ENCODE measurements around the gene SRSF10. TPM values are rescaled to one million over a fixed set of nuclear protein-coding genes. Genes with fewer than 3 reads are reported as not detected.
A peak's percentile ranks its signal among the peaks of the same experiment; 100 is the strongest.

Gene SRSF10
- 10 to 100 TPM; 94.3 to 94.9 TPM for total RNA-seq

GRCh38 chr1:23979881-23980727 lies at the start of gene SRSF10:
SRSF10 (minus strand) TSS chr1:23980327; CDS start chr1:23980255, 72 bp downstream.
- no peaks in the 10 kb centered on the region for H3K27me3 ChIP-seq (replicated peaks; ENCODE audit: insufficient read depth)
- H3K4me1 ChIP-seq (replicated peaks): peaks cover 5% of the 10 kb centered on the region
- peak; percentile 95 for TF ChIP-seq POLR2A (IDR thresholded peaks at IDR 0.05)
- peak in 3 of 4 experiments; percentile 42 to 85 (median 71) for TF ChIP-seq CTCF (IDR thresholded peaks at IDR 0.05)
- peak; percentile 99 for TF ChIP-seq POLR2AphosphoS5 (IDR thresholded peaks at IDR 0.05)
- DNase-seq (ENCODE audit: low spot score): peak; percentile 98
- no peaks in the 10 kb centered on the region for H3K36me3 ChIP-seq
- intact Hi-C loops (cut with DNase I): loop anchor here (2.0 kb wide), 1 partner anchor 39 kb away; no protein-coding TSS in a partner anchor
- no peaks in the 10 kb centered on the region for H3K9me3 ChIP-seq
- under 1% methylated on average over 74 of the region's 84 CpGs for WGBS
- peak within 1 kb of the TSS; percentile 95 to 97 for H3K27ac ChIP-seq
- peak within 1 kb of the TSS; percentile 94 to 98 for H3K4me3 ChIP-seq

GRCh38 chr1:24027838-24028468 lies 47.8 kb upstream of the SRSF10 start:
- H3K9me3 ChIP-seq: no peaks in the 10 kb centered on the region
- DNase-seq (ENCODE audit: low spot score): no peak
- H3K27ac ChIP-seq: no peak overlapping the region
- WGBS: 78% methylated on average over 4 of the region's 4 CpGs
- no peak overlapping the region for H3K4me3 ChIP-seq
- intact Hi-C loops (cut with DNase I): loop anchor here (5.0 to 10.0 kb wide), 2 partner anchors 71 to 223 kb away; partner anchors contain the start of genes GALE and PNRC2
- H3K36me3 ChIP-seq: no peaks in the 10 kb centered on the region
- TF ChIP-seq CTCF (IDR thresholded peaks at IDR 0.05) (peak in 3 of 4 experiments; percentile 62 to 82 (median 75)), POLR2AphosphoS5 (IDR thresholded peaks at IDR 0.05) (peak; percentile 33), POLR2A (IDR thresholded peaks at IDR 0.05) (no peak)
- H3K27me3 ChIP-seq (replicated peaks; ENCODE audit: insufficient read depth): no peaks in the 10 kb centered on the region
- H3K4me1 ChIP-seq (replicated peaks): peaks cover under 1% of the 10 kb centered on the region

- intact Hi-C loops (cut with DNase I): loop anchor here (10.0 kb wide), 1 partner anchor 218 kb away; the partner anchor contains the start of gene GALE
- Histone ChIP-seq H3K36me3 (no peaks in the 10 kb centered on the region), H3K9me3 (no peaks in the 10 kb centered on the region), H3K27me3 (replicated peaks; ENCODE audit: insufficient read depth) (no peaks in the 10 kb centered on the region), H3K4me1 (replicated peaks) (peaks cover 14% of the 10 kb centered on the region), H3K4me3 (no peak overlapping the region), H3K27ac (peak overlapping the region in 1 of 2 donors; percentile 12)
- DNase-seq (ENCODE audit: low spot score): no peak
- WGBS: 69% methylated on average over 4 of the region's 4 CpGs
- TF ChIP-seq POLR2AphosphoS5 (IDR thresholded peaks at IDR 0.05) (no peak), POLR2A (IDR thresholded peaks at IDR 0.05) (no peak), CTCF (IDR thresholded peaks at IDR 0.05) (no peak)
Observed at GRCh38 chr1:24022581-24023361, 42.6 kb upstream of the SRSF10 start.

GRCh38 chr1:24021403-24022266 lies 41.5 kb upstream of the SRSF10 start:
- Histone ChIP-seq H3K4me3 (no peak overlapping the region), H3K9me3 (no peaks in the 10 kb centered on the region), H3K36me3 (no peaks in the 10 kb centered on the region), H3K4me1 (replicated peaks) (peaks cover 14% of the 10 kb centered on the region), H3K27ac (no peak overlapping the region), H3K27me3 (replicated peaks; ENCODE audit: insufficient read depth) (no peaks in the 10 kb centered on the region)
- TF ChIP-seq CTCF (IDR thresholded peaks at IDR 0.05): no peak
- no peak for TF ChIP-seq POLR2A (IDR thresholded peaks at IDR 0.05)
- no peak for DNase-seq (ENCODE audit: low spot score)
- WGBS: 67% methylated on average over 7 of the region's 7 CpGs
- intact Hi-C loops (cut with DNase I): loop anchor here (10.0 kb wide), 1 partner anchor 217 kb away; the partner anchor contains the start of gene GALE
